Parathyroid adenoma (tissue), 2 donors: Measurements from ENCODE around the gene AHSG.
"Not testable (repeated sequence)": the region's sequence is repeated elsewhere in the genome, so short reads cannot be mapped to it uniquely, and the experiment has no call there.

Experiments used
- H2AFZ ChIP-seq: fragments of 300-600 bp; sonication (generic); one replicate; pipeline ENCODE4 v1.7.0; 2017; ENCODE audit warnings: antibody characterized with exemption, mild to moderate bottlenecking
- H3K27ac ChIP-seq: fragments of 300-600 bp; sonication (generic); one replicate; pipeline ENCODE4 v1.7.0; 2017
- H3K27me3 ChIP-seq: fragments of 300-600 bp; sonication (generic); one replicate; pipeline ENCODE4 v1.7.0; 2017; ENCODE audit warnings: low read length; ENCODE audit not compliant: control insufficient read depth, insufficient read depth
- H3K36me3 ChIP-seq: fragments of 300-600 bp; sonication (generic); one replicate; pipeline ENCODE4 v1.7.0; 2017; ENCODE audit warnings: low read length; ENCODE audit not compliant: control insufficient read depth, insufficient read depth
- H3K4me1 ChIP-seq: fragments of 300-600 bp; sonication (generic); one replicate; pipeline ENCODE4 v1.7.0; 2017; ENCODE audit warnings: control low read depth
- H3K4me2 ChIP-seq: fragments of 300-600 bp; sonication (generic); one replicate; pipeline ENCODE4 v1.7.0; 2017; ENCODE audit warnings: low read length
- H3K4me3 ChIP-seq: fragments of 300-600 bp; sonication (generic); one replicate; pipeline ENCODE4 v1.7.0; 2017; ENCODE audit warnings: low read depth, low read length
- H3K79me2 ChIP-seq: fragments of 300-600 bp; sonication (generic); one replicate; pipeline ENCODE4 v1.7.0; 2017; ENCODE audit warnings: control low read depth
- H3K9ac ChIP-seq: fragments of 300-600 bp; sonication (generic); one replicate; pipeline ENCODE4 v1.7.0; 2017; ENCODE audit warnings: mild to moderate bottlenecking
- H3K9me3 ChIP-seq: fragments of 300-600 bp; sonication (generic); one replicate; pipeline ENCODE4 v1.7.0; 2017; ENCODE audit warnings: low read length; ENCODE audit not compliant: control insufficient read depth
- TF ChIP-seq, protein P1 (sequence below): fragments of 300-600 bp; sonication (generic); IDR thresholded peaks from one replicate; pipeline ENCODE4 v1.7.0; 2017; ENCODE audit warnings: antibody characterized with exemption, mild to moderate bottlenecking
- donor health status: primary hyperparathyroidism.

AHSG gene

GRCh38 chr3:186633481-186633880 is 20.6 kb downstream of the AHSG start:
- no peaks in the 10 kb centered on the region for H3K79me2 ChIP-seq
- no peaks in the 10 kb centered on the region for H3K9me3 ChIP-seq
- TF ChIP-seq, protein P1, sequence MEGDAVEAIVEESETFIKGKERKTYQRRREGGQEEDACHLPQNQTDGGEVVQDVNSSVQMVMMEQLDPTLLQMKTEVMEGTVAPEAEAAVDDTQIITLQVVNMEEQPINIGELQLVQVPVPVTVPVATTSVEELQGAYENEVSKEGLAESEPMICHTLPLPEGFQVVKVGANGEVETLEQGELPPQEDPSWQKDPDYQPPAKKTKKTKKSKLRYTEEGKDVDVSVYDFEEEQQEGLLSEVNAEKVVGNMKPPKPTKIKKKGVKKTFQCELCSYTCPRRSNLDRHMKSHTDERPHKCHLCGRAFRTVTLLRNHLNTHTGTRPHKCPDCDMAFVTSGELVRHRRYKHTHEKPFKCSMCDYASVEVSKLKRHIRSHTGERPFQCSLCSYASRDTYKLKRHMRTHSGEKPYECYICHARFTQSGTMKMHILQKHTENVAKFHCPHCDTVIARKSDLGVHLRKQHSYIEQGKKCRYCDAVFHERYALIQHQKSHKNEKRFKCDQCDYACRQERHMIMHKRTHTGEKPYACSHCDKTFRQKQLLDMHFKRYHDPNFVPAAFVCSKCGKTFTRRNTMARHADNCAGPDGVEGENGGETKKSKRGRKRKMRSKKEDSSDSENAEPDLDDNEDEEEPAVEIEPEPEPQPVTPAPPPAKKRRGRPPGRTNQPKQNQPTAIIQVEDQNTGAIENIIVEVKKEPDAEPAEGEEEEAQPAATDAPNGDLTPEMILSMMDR: no peak
- no peak overlapping the region for H2AFZ ChIP-seq
- no peaks in the 10 kb centered on the region for H3K27me3 ChIP-seq
- no peak overlapping the region for H3K27ac ChIP-seq
- H3K9ac ChIP-seq: no peak overlapping the region
- H3K36me3 ChIP-seq: no peaks in the 10 kb centered on the region
- H3K4me2 ChIP-seq: no peak overlapping the region
- no peak overlapping the region for H3K4me3 ChIP-seq
- H3K4me1 ChIP-seq: no peaks in the 10 kb centered on the region

DNA sequence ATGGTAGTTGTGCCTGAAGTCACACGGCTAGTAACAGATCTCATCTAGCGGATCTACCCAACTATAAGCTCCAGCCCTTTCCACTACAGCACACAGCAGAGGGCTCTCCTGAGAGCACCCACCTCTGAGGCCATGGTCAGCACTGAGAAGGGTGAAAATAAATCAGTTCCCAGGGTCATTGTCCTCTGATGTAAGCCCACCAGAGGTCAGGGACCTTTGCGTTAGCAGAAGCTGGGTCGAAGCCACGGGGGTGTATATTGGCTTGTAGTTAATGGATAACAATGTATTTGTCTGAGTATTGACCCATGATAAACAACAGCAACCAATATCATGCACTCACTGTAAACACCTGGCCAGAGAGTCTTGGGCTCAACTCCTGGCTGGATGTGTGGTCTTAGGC is 21.3 kb downstream of the AHSG start:
- not testable (repeated sequence) for H3K36me3 ChIP-seq, H3K27ac ChIP-seq, H3K9ac ChIP-seq, H2AFZ ChIP-seq, H3K4me1 ChIP-seq, H3K27me3 ChIP-seq, H3K4me3 ChIP-seq, H3K79me2 ChIP-seq, H3K4me2 ChIP-seq, H3K9me3 ChIP-seq

DNA sequence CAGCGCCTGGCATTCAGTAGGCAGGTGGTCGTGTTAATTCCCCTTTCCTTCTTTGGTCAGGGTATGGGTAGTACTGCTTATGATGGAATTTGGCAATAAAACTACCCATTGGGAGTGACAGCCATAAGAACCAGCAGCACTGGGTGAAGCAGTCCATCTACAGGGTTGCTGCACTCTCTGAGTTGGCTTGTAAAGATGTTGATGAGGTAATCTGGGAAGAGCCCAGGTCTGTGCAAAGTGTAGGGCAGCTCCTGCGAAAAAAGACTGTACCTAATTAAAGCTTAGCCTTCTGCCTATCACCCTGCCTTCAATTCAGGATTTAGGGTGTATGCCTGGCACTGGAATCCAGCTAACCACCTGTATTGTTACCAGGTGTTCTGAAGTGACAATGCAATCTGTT is 22.7 kb downstream of the AHSG start:
- H3K4me2 ChIP-seq: no peak overlapping the region
- no peaks in the 10 kb centered on the region for H3K36me3 ChIP-seq
- H3K9ac ChIP-seq: no peak overlapping the region
- H3K79me2 ChIP-seq: no peaks in the 10 kb centered on the region
- no peaks in the 10 kb centered on the region for H3K27me3 ChIP-seq
- H2AFZ ChIP-seq: no peak overlapping the region
- no peaks in the 10 kb centered on the region for H3K4me1 ChIP-seq
- no peak overlapping the region for H3K27ac ChIP-seq
- H3K4me3 ChIP-seq: no peak overlapping the region
- TF ChIP-seq, protein P1: no peak
- no peaks in the 10 kb centered on the region for H3K9me3 ChIP-seq

DNA sequence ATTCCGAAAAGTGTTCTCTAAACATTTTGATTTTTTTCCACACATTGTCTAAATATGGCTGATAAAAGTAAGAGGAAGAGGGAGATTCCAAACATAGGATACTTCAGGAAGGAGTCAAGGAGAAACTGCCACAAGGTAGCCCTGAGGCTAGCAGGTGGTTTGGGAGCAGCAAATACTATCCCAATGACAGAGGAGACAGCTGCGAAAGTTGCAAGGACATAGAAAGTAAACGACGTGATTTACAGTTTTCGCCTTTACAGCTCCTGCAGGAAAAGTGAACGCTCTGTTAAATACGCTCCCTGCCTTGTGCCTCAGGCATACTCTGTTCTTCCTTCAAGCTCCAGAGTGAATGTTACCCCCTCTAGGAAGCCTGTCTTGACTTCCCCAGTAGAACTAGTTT is 23.7 kb downstream of the AHSG start:
- TF ChIP-seq, protein P1: no peak
- Histone ChIP-seq H3K9me3 (no peaks in the 10 kb centered on the region), H3K27me3 (no peaks in the 10 kb centered on the region), H3K27ac (no peak overlapping the region), H3K36me3 (no peaks in the 10 kb centered on the region), H2AFZ (no peak overlapping the region), H3K4me3 (no peak overlapping the region), H3K9ac (no peak overlapping the region), H3K4me1 (no peaks in the 10 kb centered on the region), H3K4me2 (no peak overlapping the region), H3K79me2 (no peaks in the 10 kb centered on the region)

DNA sequence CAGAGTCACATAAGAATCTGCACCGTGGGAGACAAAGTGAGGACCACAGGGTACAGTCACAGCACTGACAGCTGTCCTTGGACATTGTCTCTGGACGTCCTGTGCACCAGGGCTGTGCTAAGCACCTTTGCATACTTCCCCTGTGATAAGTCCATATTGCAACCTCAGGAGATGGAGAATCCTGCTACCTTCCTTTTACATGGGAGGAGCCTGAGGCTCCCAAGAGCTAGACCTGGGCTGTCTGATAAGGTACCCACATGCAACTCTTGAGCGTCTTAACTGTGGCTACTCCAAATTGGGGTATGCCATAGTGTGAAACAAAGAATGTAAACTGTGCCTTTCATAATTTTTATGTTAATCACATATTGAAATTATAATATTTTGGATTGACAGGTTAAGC is 24.8 kb downstream of the AHSG start:
- Histone ChIP-seq H3K27ac (no peak overlapping the region), H3K36me3 (no peaks in the 10 kb centered on the region), H2AFZ (no peak overlapping the region), H3K9ac (no peak overlapping the region), H3K4me2 (no peak overlapping the region), H3K4me3 (no peak overlapping the region), H3K4me1 (no peaks in the 10 kb centered on the region), H3K9me3 (no peaks in the 10 kb centered on the region), H3K79me2 (no peaks in the 10 kb centered on the region), H3K27me3 (no peaks in the 10 kb centered on the region)
- TF ChIP-seq, protein P1: no peak
